GM12878 (cell line): ENCODE results near the gene RNF186. TPM values are rescaled to one million over a fixed set of nuclear protein-coding genes. Genes with fewer than 3 reads are reported as not detected.

Source experiments
- ATAC-seq: fragments of 200-7000 bp; cut with Tn5 transposase; 3 replicates; pipeline ENCODE4 v1.9.1; 2020; ENCODE audit warnings: mild to moderate bottlenecking, moderate library complexity
- BruUV-seq: library from RNA; stranded (reverse); fragments of 400-500 nt; replicated peaks from 2 replicates; lab custom pipeline; 2021; lab: Mats Ljungman, UMichigan
- CTCF ChIA-PET: fragments of 300-600 bp; sonication (Branson Sonifier 250); formaldehyde crosslinking; extraction: SDS; loops from one replicate; lab custom pipeline; 2021; ENCODE audit warnings: inconsistent platforms; lab: Yijun Ruan, JAX
- POLR2A ChIA-PET: fragments of 350-600 bp; formaldehyde crosslinking; extraction: SDS; loops from one replicate; lab custom pipeline; 2021; ENCODE audit warnings: inconsistent platforms; lab: Charles Lee
- RAD21 ChIA-PET: fragments of 300-600 bp; sonication (Branson Sonifier 250); formaldehyde crosslinking; loops from one replicate; lab custom pipeline; 2023; ENCODE audit warnings: antibody characterized with exemption; ENCODE audit not compliant: unreplicated experiment; lab: Charles Lee
- SMC1A ChIA-PET: fragments of 300-600 bp; sonication (Branson Sonifier 250); formaldehyde crosslinking; loops from one replicate; lab custom pipeline; 2023; ENCODE audit not compliant: unreplicated experiment, uncharacterized antibody; lab: Charles Lee
- DNase-seq: peaks from one replicate; pipeline ENCODE4 v3.0.0-alpha.2; 2011; ENCODE audit warnings: low read depth, low spot score
- FAIRE-seq: peaks from 3 replicates; lab custom pipeline; 2011; peaks lifted over from hg19 to GRCh38; lab: Jason Lieb, UNC
- H2AFZ ChIP-seq: 2 replicates; pipeline ENCODE4 v1.6.0; 2011; ENCODE audit warnings: low read depth, low read length, control low read depth; ENCODE audit not compliant: control insufficient read depth
- H3K27ac ChIP-seq: 2 replicates; pipeline ENCODE4 v1.5.1; 2011; ENCODE audit warnings: control low read depth; ENCODE audit not compliant: control insufficient read depth, insufficient read depth
- H3K27me3 ChIP-seq, 2 experiments: replicated peaks in 1 of 2; 2 replicates each; pipeline versions ENCODE4 v1.6.0 to v1.6.1; 2011; ENCODE audit warnings: low read length in 1 of 2; ENCODE audit not compliant: control insufficient read depth in 2 of 2, insufficient read depth in 2 of 2
- H3K36me3 ChIP-seq, 2 experiments: 2 replicates each; pipeline ENCODE4 v1.5.1; 2011; ENCODE audit warnings: low read length in 1 of 2; ENCODE audit not compliant: control insufficient read depth in 2 of 2, insufficient read depth in 2 of 2
- H3K4me1 ChIP-seq: 2 replicates; pipeline ENCODE4 v1.6.1; 2011; ENCODE audit warnings: mild to moderate bottlenecking, low read length, moderate library complexity, mixed read lengths; ENCODE audit not compliant: control insufficient read depth, insufficient read depth
- H3K4me2 ChIP-seq: 2 replicates; pipeline ENCODE4 v1.6.0; 2011; ENCODE audit warnings: control low read depth; ENCODE audit not compliant: control insufficient read depth, insufficient read depth
- H3K4me3 ChIP-seq: fragments of 200-600 bp; sonication (generic); 2 replicates; pipeline ENCODE4 v1.5.1; 2016
- H3K79me2 ChIP-seq: 2 replicates; pipeline ENCODE4 v1.6.0; 2011; ENCODE audit warnings: low read length; ENCODE audit not compliant: control insufficient read depth, insufficient read depth
- H3K9ac ChIP-seq: 2 replicates; pipeline ENCODE4 v1.8.0; 2011; ENCODE audit warnings: low read length, control low read depth, mixed read lengths; ENCODE audit not compliant: control insufficient read depth, insufficient read depth
- H3K9me3 ChIP-seq: replicated peaks from 3 replicates; pipeline ENCODE4 v1.5.1; 2011; ENCODE audit warnings: mild to moderate bottlenecking, low read length; ENCODE audit not compliant: control insufficient read depth, insufficient read depth
- H4K20me1 ChIP-seq: 2 replicates; pipeline ENCODE4 v1.6.0; 2011; ENCODE audit not compliant: control insufficient read depth, insufficient read depth
- BMI1 ChIP-seq: fragments of 450-650 bp; IDR thresholded peaks from 2 replicates; pipeline ENCODE4 v1.6.1; 2016; ENCODE audit warnings: mild to moderate bottlenecking, moderate library complexity, borderline replicate concordance
- E2F8 ChIP-seq: fragments of 450-650 bp; IDR thresholded peaks from 2 replicates; pipeline ENCODE4 v1.6.1; 2018; ENCODE audit warnings: mild to moderate bottlenecking, low read depth, moderate library complexity; ENCODE audit not compliant: partially characterized antibody
- EZH2 ChIP-seq: IDR thresholded peaks from 2 replicates; pipeline ENCODE4 v1.6.1; 2012; ENCODE audit warnings: low read depth, mild to moderate bottlenecking, control low read depth, inconsistent platforms, low read length, borderline replicate concordance; ENCODE audit not compliant: control insufficient read depth
- MEF2B ChIP-seq: fragments of 450-650 bp; IDR thresholded peaks from 2 replicates; pipeline ENCODE4 v1.6.1; 2018; ENCODE audit warnings: mild to moderate bottlenecking, moderate library complexity; ENCODE audit not compliant: partially characterized antibody, poor library complexity, severe bottlenecking
- NFXL1 ChIP-seq: fragments of 450-650 bp; IDR thresholded peaks from 2 replicates; pipeline ENCODE4 v1.6.1; 2017; ENCODE audit warnings: antibody characterized with exemption, mild to moderate bottlenecking, borderline replicate concordance
- NR2F1 ChIP-seq: fragments of 450-650 bp; conservative IDR thresholded peaks from 2 replicates; pipeline ENCODE4 v1.6.1; 2017; ENCODE audit warnings: mild to moderate bottlenecking
- RB1 ChIP-seq: fragments of 450-650 bp; formaldehyde crosslinking; IDR thresholded peaks from 2 replicates; pipeline ENCODE4 v1.6.1; 2017; ENCODE audit warnings: mild to moderate bottlenecking, borderline replicate concordance
- SMAD1 ChIP-seq: fragments of 450-650 bp; IDR thresholded peaks from 2 replicates; pipeline ENCODE4 v1.6.1; 2018; ENCODE audit warnings: mild to moderate bottlenecking, low read depth; ENCODE audit not compliant: partially characterized antibody
- SMARCA5 ChIP-seq: fragments of 450-650 bp; IDR thresholded peaks from 2 replicates; pipeline ENCODE4 v1.6.1; 2017; ENCODE audit warnings: mild to moderate bottlenecking
- STAT1 ChIP-seq: fragments of 450-650 bp; conservative IDR thresholded peaks from 2 replicates; pipeline ENCODE4 v1.6.1; 2014; ENCODE audit warnings: antibody characterized with exemption, mild to moderate bottlenecking
- YY1 ChIP-seq: IDR thresholded peaks from 2 replicates; pipeline ENCODE4 v1.6.1; 2011; ENCODE audit warnings: low read depth, mild to moderate bottlenecking, low read length
- WGBS: methylation state at CpG from one replicate; pipeline ENCODE4 v1.1.6; 2016; ENCODE audit warnings: low lambda C conversion rate; ENCODE audit not compliant: insufficient replicate concordance, insufficient coverage; ENCODE audit errors: missing lambda C conversion rate; 5-methylcytosine and 5-hydroxymethylcytosine counted together
- in situ Hi-C: fragments of 300-500 bp; cut with MboI; formaldehyde crosslinking; loops from 9 replicates; pipeline ENCODE4 v1.14.3; 2018; ENCODE audit warnings: mixed read lengths
- intact Hi-C: fragments of 100-400 bp; cut with micrococcal nuclease; formaldehyde crosslinking; loops from one replicate; pipeline ENCODE4 v1.14.2; 2022; ENCODE audit not compliant: unreplicated experiment
- polyA plus RNA-seq, 11 experiments: library from polyadenylated mRNA; depleted of rRNA in 4 of 11; unstranded in 6 of 11; stranded (reverse) in 5 of 11; fragments of >200 nt; fragmentation: Nextera tagmentation in 4 of 11; fragmentation: Illumina TruSeq in 1 of 11; extraction: Ambion mirVana in 4 of 11; extraction: Trizol in 1 of 11; gene quantifications; 1 replicate in 1 of 11; 2 replicates in 10 of 11; pipeline versions ENCODE4 v1.2.1 to v1.2.3, GENCODE V29; 2011 to 2016; ENCODE audit warnings: inconsistent platforms in 2 of 11, missing spikeins in 2 of 11, low read depth in 1 of 11
- total RNA-seq, 4 experiments: library from RNA; depleted of rRNA in 3 of 4; stranded (reverse); fragments of >200 nt in 3 of 4; fragmentation: Illumina TruSeq in 1 of 4; extraction: Trizol in 1 of 4; gene quantifications; 2 replicates each; pipeline versions ENCODE4 v1.2.1 to v1.2.3, GENCODE V29; 2013 to 2021
- TF ChIP-seq, protein P1 (sequence below): IDR thresholded peaks from 2 replicates; pipeline ENCODE4 v1.6.1; 2012; ENCODE audit warnings: low read depth, low read length, improper control_type of control experiment
- TF ChIP-seq, protein P2 (sequence below): fragments of 150-350 bp; IDR thresholded peaks from 2 replicates; pipeline ENCODE4 v1.6.1; 2016; ENCODE audit warnings: low read depth, low read length
- TF ChIP-seq, protein P3 (sequence below): fragments of 450-650 bp; IDR thresholded peaks from 2 replicates; pipeline ENCODE4 v1.6.1; 2016; ENCODE audit warnings: mild to moderate bottlenecking

Gene RNF186
- total and polyA plus RNA-seq, 10 of the 15 experiments (the other 5 are each of a cell fraction or from before 2014, with no cell fraction given): not detected

DNA sequence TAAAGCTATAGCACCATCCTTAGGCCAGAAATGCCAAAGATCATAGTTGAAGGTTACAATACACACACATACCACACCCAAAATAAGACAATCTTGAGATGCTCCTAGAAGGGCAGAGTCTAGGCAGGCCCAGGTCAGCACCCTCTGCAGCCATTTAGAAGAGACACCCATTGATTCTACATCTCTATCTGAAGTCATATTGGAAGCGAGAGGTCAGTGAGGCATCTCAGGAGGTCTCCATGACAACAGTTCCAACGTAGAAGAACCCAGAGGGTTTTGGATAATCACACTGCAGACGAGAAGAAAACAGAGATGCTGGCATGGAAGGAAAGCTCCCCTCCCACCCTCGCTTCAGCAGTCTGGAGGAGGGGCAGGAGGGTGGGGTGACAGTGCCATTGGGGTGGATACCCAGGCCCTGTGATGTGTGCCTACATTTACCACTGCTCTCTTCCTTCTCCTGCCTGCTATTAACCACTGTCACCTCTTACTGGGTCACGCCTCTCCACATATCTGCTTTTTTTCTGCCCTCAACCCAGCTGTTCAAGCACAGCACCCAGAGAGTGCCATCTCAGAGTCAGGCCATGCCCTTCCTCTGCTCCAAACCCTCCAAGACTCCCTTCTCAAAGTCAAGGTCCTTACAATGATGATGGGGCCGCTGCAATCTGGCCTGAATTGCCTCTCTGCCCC is 21.6 kb downstream of the RNF186 start:
- no peaks in the 10 kb centered on the region; a peak in 1 of 4 replicates for H3K36me3 ChIP-seq
- DNase-seq (no peak), ATAC-seq (peak; percentile 90), FAIRE-seq (no peak)
- no TSS peak for BruUV-seq
- ChIA-PET SMC1A (interaction anchor here (0.7 kb wide), 1 partner anchor 89 kb away, joined by 3 read pairs; the partner anchor contains the start of gene OTUD3), POLR2A (no interaction called here), RAD21 (no interaction called here), CTCF (no interaction called here)
- in situ Hi-C loops: no loop called here
- no peaks in the 10 kb centered on the region; the same call in 1 of the 2 replicates for H3K79me2 ChIP-seq
- no peak overlapping the region for H3K9ac ChIP-seq
- no peak overlapping the region for H3K4me3 ChIP-seq
- 37% methylated on average over 5 of the region's 6 CpGs for WGBS
- H4K20me1 ChIP-seq: no peaks in the 10 kb centered on the region
- peaks cover 17% of the 10 kb centered on the region for H3K4me1 ChIP-seq
- no peaks in the 10 kb centered on the region for H3K27me3 ChIP-seq
- no peaks in the 10 kb centered on the region; the same call in 2 of the 3 replicates for H3K9me3 ChIP-seq
- no peak overlapping the region for H3K27ac ChIP-seq
- H3K4me2 ChIP-seq: peak overlapping the region; percentile 55; the same call in 1 of the 2 replicates
- H2AFZ ChIP-seq: no peak overlapping the region
- intact Hi-C loops: no loop called here
- 0 out of 2 replicates have a peak, but pooled peaks have one; percentile 32 for TF ChIP-seq YY1
- no peak for TF ChIP-seq EZH2
- TF ChIP-seq, protein P1, sequence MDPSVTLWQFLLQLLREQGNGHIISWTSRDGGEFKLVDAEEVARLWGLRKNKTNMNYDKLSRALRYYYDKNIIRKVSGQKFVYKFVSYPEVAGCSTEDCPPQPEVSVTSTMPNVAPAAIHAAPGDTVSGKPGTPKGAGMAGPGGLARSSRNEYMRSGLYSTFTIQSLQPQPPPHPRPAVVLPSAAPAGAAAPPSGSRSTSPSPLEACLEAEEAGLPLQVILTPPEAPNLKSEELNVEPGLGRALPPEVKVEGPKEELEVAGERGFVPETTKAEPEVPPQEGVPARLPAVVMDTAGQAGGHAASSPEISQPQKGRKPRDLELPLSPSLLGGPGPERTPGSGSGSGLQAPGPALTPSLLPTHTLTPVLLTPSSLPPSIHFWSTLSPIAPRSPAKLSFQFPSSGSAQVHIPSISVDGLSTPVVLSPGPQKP: no peak
- TF ChIP-seq NR2F1: peak; percentile 58
- peak; percentile 39; the same call in 1 of the 2 replicates for TF ChIP-seq BMI1
- TF ChIP-seq, protein P2, sequence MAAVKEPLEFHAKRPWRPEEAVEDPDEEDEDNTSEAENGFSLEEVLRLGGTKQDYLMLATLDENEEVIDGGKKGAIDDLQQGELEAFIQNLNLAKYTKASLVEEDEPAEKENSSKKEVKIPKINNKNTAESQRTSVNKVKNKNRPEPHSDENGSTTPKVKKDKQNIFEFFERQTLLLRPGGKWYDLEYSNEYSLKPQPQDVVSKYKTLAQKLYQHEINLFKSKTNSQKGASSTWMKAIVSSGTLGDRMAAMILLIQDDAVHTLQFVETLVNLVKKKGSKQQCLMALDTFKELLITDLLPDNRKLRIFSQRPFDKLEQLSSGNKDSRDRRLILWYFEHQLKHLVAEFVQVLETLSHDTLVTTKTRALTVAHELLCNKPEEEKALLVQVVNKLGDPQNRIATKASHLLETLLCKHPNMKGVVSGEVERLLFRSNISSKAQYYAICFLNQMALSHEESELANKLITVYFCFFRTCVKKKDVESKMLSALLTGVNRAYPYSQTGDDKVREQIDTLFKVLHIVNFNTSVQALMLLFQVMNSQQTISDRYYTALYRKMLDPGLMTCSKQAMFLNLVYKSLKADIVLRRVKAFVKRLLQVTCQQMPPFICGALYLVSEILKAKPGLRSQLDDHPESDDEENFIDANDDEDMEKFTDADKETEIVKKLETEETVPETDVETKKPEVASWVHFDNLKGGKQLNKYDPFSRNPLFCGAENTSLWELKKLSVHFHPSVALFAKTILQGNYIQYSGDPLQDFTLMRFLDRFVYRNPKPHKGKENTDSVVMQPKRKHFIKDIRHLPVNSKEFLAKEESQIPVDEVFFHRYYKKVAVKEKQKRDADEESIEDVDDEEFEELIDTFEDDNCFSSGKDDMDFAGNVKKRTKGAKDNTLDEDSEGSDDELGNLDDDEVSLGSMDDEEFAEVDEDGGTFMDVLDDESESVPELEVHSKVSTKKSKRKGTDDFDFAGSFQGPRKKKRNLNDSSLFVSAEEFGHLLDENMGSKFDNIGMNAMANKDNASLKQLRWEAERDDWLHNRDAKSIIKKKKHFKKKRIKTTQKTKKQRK: no peak
- TF ChIP-seq NFXL1: no peak
- TF ChIP-seq STAT1: no peak
- no peak for TF ChIP-seq MEF2B
- TF ChIP-seq RB1: no peak
- TF ChIP-seq E2F8: no peak
- TF ChIP-seq SMARCA5: no peak
- TF ChIP-seq, protein P3, sequence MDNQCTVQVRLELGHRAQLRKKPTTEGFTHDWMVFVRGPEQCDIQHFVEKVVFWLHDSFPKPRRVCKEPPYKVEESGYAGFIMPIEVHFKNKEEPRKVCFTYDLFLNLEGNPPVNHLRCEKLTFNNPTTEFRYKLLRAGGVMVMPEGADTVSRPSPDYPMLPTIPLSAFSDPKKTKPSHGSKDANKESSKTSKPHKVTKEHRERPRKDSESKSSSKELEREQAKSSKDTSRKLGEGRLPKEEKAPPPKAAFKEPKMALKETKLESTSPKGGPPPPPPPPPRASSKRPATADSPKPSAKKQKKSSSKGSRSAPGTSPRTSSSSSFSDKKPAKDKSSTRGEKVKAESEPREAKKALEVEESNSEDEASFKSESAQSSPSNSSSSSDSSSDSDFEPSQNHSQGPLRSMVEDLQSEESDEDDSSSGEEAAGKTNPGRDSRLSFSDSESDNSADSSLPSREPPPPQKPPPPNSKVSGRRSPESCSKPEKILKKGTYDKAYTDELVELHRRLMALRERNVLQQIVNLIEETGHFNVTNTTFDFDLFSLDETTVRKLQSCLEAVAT: no peak
- TF ChIP-seq SMAD1: no peak
